Choroid plexus epithelial cell (primary cell): ENCODE measurements around the gene KRT73.

Source experiments
- DNase-seq: peaks from one replicate; pipeline ENCODE4 v3.0.0-alpha.2; 2010; ENCODE audit warnings: low read depth
- H3K4me3 ChIP-seq: 2 replicates; pipeline ENCODE4 v1.5.1; 2011; ENCODE audit warnings: low read depth, mild to moderate bottlenecking, control low read depth, low read length, moderate library complexity
- TF ChIP-seq, protein P1 (sequence below): conservative IDR thresholded peaks from 2 replicates; pipeline ENCODE4 v1.5.1; 2011; ENCODE audit warnings: low read depth, mild to moderate bottlenecking, control low read depth, inconsistent platforms, low read length, moderate library complexity

Gene KRT73

DNA sequence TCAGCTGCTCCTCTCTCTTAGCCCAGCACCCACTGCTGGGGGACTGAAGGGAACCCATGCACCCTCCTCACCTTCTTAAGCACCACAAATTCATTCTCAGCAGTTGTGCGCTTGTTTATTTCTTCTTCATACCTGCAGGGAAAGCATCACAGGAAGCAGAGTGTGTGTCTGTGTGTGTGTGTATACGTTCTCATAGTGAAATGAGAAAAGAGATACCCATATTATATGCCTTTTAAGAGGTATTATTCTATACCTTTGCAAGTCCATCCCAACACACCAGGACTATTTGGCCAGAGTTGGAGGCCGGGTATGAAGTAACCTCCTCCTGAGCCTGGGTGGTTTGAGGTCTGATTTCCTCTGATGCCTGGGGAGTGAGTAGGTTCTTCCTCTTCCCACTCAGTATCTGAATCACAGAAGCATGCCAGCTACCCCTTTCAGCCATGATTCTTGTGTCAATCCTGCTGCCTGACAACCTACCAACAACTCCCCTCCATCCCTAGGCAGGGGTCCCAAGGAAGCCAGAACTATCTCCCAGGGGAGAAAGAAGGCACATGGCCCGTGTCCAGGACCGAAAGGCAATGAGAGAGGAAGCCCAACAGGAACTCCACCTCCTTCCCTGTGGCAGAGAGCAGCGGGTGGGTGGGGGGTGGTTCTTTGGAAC lies 3.0 kb downstream of the KRT73 start:
- TF ChIP-seq, protein P1, sequence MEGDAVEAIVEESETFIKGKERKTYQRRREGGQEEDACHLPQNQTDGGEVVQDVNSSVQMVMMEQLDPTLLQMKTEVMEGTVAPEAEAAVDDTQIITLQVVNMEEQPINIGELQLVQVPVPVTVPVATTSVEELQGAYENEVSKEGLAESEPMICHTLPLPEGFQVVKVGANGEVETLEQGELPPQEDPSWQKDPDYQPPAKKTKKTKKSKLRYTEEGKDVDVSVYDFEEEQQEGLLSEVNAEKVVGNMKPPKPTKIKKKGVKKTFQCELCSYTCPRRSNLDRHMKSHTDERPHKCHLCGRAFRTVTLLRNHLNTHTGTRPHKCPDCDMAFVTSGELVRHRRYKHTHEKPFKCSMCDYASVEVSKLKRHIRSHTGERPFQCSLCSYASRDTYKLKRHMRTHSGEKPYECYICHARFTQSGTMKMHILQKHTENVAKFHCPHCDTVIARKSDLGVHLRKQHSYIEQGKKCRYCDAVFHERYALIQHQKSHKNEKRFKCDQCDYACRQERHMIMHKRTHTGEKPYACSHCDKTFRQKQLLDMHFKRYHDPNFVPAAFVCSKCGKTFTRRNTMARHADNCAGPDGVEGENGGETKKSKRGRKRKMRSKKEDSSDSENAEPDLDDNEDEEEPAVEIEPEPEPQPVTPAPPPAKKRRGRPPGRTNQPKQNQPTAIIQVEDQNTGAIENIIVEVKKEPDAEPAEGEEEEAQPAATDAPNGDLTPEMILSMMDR = no peak
- DNase-seq = no peak
- no peak overlapping the region for H3K4me3 ChIP-seq

DNA sequence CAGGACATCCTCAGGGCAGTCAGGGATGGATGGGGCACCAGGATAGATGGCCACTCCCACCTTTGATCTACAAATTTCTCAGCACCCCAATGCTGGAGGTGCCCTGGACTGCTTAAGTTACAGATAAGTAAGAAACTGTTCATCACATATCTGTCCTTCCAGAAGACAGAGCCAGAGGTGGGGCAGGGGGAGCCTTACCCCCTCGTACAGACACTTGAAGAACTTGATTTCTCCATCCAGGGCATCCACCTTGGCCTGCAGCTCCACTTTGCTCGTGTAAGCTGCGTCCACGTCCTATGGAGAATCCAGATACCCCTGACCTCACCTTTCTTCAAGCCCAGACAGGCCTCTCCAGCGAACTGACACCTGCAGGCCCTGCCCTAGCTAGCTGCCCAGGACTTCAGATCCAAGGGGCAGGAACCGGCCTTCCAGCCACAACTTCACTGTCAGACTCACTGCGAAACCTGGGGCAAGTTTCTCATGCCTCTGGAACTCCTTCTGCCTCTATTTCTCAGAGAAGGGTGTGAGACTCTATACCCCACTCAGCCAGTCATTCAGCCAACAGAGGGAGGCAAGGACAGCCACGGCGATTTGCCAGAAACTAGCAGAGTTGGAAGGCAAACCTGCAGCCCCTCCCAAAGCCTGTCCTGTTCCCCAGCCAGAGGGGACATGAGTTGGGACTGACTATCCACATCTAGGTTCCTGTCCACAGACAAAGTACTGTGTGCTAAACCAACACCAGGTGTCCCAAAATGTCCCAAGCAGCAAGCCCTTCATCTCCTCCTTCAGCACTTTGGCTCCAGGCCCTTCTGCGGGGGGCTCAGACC lies 3.8 kb downstream of the KRT73 start:
- DNase-seq = no peak
- TF ChIP-seq, protein P1 = no peak
- no peak overlapping the region for H3K4me3 ChIP-seq

GRCh38 chr12:52613384-52614030 lies 4.9 kb downstream of the KRT73 start:
- TF ChIP-seq, protein P1 = no peak
- H3K4me3 ChIP-seq = no peak overlapping the region
- no peak for DNase-seq

- H3K4me3 ChIP-seq = no peak overlapping the region
- TF ChIP-seq, protein P1 = no peak
- DNase-seq = no peak
Measured at GRCh38 chr12:52612431-52613383, 5.7 kb downstream of the KRT73 start.

GRCh38 chr12:52611080-52611468 lies 7.3 kb downstream of the KRT73 start:
- TF ChIP-seq, protein P1 = no peak
- DNase-seq = no peak
- H3K4me3 ChIP-seq = no peak overlapping the region

- TF ChIP-seq, protein P1 = no peak
- no peak overlapping the region for H3K4me3 ChIP-seq
- DNase-seq = no peak
Measured at GRCh38 chr12:52608826-52609630, 9.3 kb downstream of the KRT73 start.
